ENCODE results near the gene DCST1. TPM values are rescaled to one million over a fixed set of nuclear protein-coding genes. Genes with fewer than 3 reads are reported as not detected.

DCST1 gene
- total RNA-seq, 1 experiment from 2014 or later: 0.17 TPM

DNA sequence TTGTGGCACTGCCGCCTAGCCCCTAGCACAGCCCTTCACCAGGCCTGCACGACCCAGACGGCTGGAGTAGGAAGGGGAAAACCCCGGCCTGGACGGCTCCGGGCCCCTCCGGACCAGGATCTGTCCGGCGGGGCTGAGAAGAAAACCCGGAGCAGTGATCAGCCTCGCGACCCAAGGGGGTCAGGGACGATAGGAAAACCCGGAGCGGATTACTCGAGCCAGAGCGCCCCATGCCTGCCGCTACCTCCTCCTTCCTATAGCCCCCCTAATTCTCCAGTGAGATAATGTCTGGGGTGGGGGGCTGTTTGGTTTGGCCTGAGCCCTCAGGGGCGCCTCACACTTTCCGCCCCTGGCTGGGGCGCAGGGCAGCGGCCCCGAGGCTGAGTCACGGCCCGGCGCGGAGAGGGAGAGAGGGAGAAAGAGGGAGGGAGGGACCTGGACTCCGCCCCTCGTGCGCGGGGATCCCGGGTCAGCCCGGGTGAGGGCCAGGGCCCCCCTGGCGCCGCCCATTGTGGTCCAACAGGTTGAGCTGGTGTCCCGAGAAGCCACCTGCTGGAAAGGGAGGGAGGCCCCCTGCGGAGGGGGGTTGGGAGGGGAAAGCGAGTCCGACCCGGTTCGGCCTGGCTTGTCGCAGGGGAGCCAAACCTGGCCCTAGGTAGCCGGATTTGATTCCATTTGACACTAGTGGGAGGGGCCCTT, 32.7 kb upstream of the DCST1 start:
- intact Hi-C loops (cut with micrococcal nuclease; ENCODE audit: unreplicated experiment): loop anchor here (1.0 to 10.0 kb wide), 2 partner anchors 27 to 54 kb away; partner anchors contain the start of genes ADAM15 and CKS1B
- Mint-ChIP-seq H3K27ac (ENCODE audit: unreplicated experiment) (peak overlapping the region; percentile 93), H3K4me3 (ENCODE audit: low read depth, unreplicated experiment) (peak overlapping the region; percentile 94), H3K4me1 (ENCODE audit: low read depth, unreplicated experiment) (peaks cover 48% of the 10 kb centered on the region), H3K36me3 (ENCODE audit: insufficient read depth, unreplicated experiment) (peaks cover 66% of the 10 kb centered on the region), H3K9me3 (ENCODE audit: low read depth, unreplicated experiment) (no peaks in the 10 kb centered on the region), H3K27me3 (ENCODE audit: unreplicated experiment) (no peaks in the 10 kb centered on the region)
- TF ChIP-seq, protein P1, sequence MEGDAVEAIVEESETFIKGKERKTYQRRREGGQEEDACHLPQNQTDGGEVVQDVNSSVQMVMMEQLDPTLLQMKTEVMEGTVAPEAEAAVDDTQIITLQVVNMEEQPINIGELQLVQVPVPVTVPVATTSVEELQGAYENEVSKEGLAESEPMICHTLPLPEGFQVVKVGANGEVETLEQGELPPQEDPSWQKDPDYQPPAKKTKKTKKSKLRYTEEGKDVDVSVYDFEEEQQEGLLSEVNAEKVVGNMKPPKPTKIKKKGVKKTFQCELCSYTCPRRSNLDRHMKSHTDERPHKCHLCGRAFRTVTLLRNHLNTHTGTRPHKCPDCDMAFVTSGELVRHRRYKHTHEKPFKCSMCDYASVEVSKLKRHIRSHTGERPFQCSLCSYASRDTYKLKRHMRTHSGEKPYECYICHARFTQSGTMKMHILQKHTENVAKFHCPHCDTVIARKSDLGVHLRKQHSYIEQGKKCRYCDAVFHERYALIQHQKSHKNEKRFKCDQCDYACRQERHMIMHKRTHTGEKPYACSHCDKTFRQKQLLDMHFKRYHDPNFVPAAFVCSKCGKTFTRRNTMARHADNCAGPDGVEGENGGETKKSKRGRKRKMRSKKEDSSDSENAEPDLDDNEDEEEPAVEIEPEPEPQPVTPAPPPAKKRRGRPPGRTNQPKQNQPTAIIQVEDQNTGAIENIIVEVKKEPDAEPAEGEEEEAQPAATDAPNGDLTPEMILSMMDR (IDR thresholded peaks at IDR 0.05; ENCODE audit: unreplicated experiment): no peak
- CTCF ChIA-PET: interaction anchor here (0.6 to 2.4 kb wide), 8 partner anchors 9 to 138 kb away, joined by 3 to 15 read pairs (median 4); partner anchors contain the start of genes FLAD1 and PYGO2
- no TSS peak for BruUV-seq (replicated peaks)
- DNase-seq: peak; percentile 100

GRCh38 chr1:155001425-155001674, 32.3 kb upstream of the DCST1 start:
- Mint-ChIP-seq H3K4me1 (ENCODE audit: low read depth, unreplicated experiment) (peaks cover 49% of the 10 kb centered on the region), H3K4me3 (ENCODE audit: low read depth, unreplicated experiment) (peak overlapping the region; percentile 94), H3K9me3 (ENCODE audit: low read depth, unreplicated experiment) (no peaks in the 10 kb centered on the region), H3K27me3 (ENCODE audit: unreplicated experiment) (no peaks in the 10 kb centered on the region), H3K36me3 (ENCODE audit: insufficient read depth, unreplicated experiment) (peaks cover 66% of the 10 kb centered on the region), H3K27ac (ENCODE audit: unreplicated experiment) (peak overlapping the region; percentile 93)
- no TSS peak for BruUV-seq (replicated peaks)
- intact Hi-C loops (cut with micrococcal nuclease; ENCODE audit: unreplicated experiment): loop anchor here (1.0 to 10.0 kb wide), 2 partner anchors 27 to 53 kb away; partner anchors contain the start of genes ADAM15 and CKS1B
- no peak for DNase-seq
- CTCF ChIA-PET: interaction anchor here (0.6 to 0.9 kb wide), 5 partner anchors 9 to 138 kb away, joined by 3 to 5 read pairs (median 3); partner anchors contain the start of gene FLAD1
- TF ChIP-seq, protein P1 (IDR thresholded peaks at IDR 0.05; ENCODE audit: unreplicated experiment): no peak

DNA sequence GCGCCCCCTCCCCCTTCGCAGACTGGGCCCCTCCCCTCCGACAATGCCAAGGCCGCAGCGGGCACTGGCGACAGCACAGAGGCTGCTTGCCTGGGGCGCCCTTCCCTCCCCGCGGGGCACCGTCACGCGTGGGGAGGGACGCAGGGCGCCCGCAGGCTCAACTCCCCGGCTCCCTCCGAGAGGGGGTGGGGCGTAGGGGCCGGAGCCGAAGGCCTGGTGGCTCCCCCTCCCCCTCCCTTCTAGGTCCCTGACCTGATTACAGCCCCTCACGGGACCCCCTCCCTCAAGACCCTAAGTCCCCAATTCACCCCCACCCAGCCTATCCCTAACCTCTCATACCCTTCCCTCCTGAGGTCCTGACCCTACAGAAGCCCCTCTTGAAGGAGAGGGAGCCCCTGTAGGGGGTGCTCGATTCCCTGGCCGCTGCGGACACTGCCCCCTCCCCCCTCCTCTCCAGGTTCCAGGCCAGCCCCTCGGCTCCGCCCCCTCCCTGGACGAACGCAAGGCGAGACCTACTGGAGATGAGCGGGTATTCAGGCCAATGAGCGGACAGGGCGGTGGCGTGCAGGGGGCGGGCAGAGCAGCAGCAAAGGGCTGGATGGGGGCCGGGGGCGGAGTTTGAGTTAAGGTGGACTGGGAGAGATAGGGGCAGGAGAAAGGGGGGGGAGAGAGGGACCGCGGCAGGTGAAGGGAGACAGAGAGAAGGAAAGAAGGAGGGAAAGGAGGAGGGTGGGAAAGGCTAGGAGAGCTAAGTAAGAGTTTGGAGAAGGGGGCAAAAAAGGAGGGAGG, 31.8 kb upstream of the DCST1 start:
- peaks cover 66% of the 10 kb centered on the region for H3K36me3 Mint-ChIP-seq (ENCODE audit: insufficient read depth, unreplicated experiment)
- H3K9me3 Mint-ChIP-seq (ENCODE audit: low read depth, unreplicated experiment): no peaks in the 10 kb centered on the region
- TF ChIP-seq, protein P1 (IDR thresholded peaks at IDR 0.05; ENCODE audit: unreplicated experiment): peak; percentile 40
- peak overlapping the region; percentile 94 for H3K4me3 Mint-ChIP-seq (ENCODE audit: low read depth, unreplicated experiment)
- DNase-seq: peak; percentile 100
- H3K4me1 Mint-ChIP-seq (ENCODE audit: low read depth, unreplicated experiment): peaks cover 54% of the 10 kb centered on the region
- intact Hi-C loops (cut with micrococcal nuclease; ENCODE audit: unreplicated experiment): loop anchor here (1.0 to 10.0 kb wide), 3 partner anchors 15 to 53 kb away; partner anchors contain the start of genes ADAM15 and CKS1B
- H3K27ac Mint-ChIP-seq (ENCODE audit: unreplicated experiment): peak overlapping the region; percentile 93
- CTCF ChIA-PET: interaction anchor here (0.6 to 1.4 kb wide), 11 partner anchors 14 to 976 kb away, joined by 3 to 8 read pairs (median 4); partner anchors contain the start of gene FLAD1
- H3K27me3 Mint-ChIP-seq (ENCODE audit: unreplicated experiment): no peaks in the 10 kb centered on the region
- BruUV-seq (replicated peaks): TSS peak; percentile 43

- peak; percentile 66 for DNase-seq
- TF ChIP-seq, protein P1 (IDR thresholded peaks at IDR 0.05; ENCODE audit: unreplicated experiment): peak; percentile 17
- BruUV-seq (replicated peaks): no TSS peak
- CTCF ChIA-PET: interaction anchor here (0.6 to 1.4 kb wide), 8 partner anchors 13 to 975 kb away, joined by 3 to 8 read pairs (median 5); no protein-coding TSS in a partner anchor
- Mint-ChIP-seq H3K9me3 (ENCODE audit: low read depth, unreplicated experiment) (no peaks in the 10 kb centered on the region), H3K27me3 (ENCODE audit: unreplicated experiment) (no peaks in the 10 kb centered on the region), H3K4me3 (ENCODE audit: low read depth, unreplicated experiment) (peak within 1 kb of the TSS; percentile 94), H3K36me3 (ENCODE audit: insufficient read depth, unreplicated experiment) (peaks cover 66% of the 10 kb centered on the region), H3K27ac (ENCODE audit: unreplicated experiment) (peak within 1 kb of the TSS; percentile 93), H3K4me1 (ENCODE audit: low read depth, unreplicated experiment) (peaks cover 61% of the 10 kb centered on the region)
- intact Hi-C loops (cut with micrococcal nuclease; ENCODE audit: unreplicated experiment): loop anchor here (2.0 to 10.0 kb wide), 2 partner anchors 14 to 52 kb away; partner anchors contain the start of gene ADAM15
Measured at GRCh38 chr1:155002464-155003226, 31.0 kb upstream of the DCST1 start, which contains the start of gene ZBTB7B. ZBTB7B (plus strand) TSS chr1:155002802; CDS start chr1:155014661, 11,859 bp downstream.
